GM21529 (cell line): ENCODE measurements around the gene CRELD2.

Experiments
- ATAC-seq: cut with Tn5 transposase; IDR thresholded peaks from one replicate; pipeline ENCODE4 v1.9.1; 2021; ENCODE audit not compliant: unreplicated experiment

Gene CRELD2

DNA sequence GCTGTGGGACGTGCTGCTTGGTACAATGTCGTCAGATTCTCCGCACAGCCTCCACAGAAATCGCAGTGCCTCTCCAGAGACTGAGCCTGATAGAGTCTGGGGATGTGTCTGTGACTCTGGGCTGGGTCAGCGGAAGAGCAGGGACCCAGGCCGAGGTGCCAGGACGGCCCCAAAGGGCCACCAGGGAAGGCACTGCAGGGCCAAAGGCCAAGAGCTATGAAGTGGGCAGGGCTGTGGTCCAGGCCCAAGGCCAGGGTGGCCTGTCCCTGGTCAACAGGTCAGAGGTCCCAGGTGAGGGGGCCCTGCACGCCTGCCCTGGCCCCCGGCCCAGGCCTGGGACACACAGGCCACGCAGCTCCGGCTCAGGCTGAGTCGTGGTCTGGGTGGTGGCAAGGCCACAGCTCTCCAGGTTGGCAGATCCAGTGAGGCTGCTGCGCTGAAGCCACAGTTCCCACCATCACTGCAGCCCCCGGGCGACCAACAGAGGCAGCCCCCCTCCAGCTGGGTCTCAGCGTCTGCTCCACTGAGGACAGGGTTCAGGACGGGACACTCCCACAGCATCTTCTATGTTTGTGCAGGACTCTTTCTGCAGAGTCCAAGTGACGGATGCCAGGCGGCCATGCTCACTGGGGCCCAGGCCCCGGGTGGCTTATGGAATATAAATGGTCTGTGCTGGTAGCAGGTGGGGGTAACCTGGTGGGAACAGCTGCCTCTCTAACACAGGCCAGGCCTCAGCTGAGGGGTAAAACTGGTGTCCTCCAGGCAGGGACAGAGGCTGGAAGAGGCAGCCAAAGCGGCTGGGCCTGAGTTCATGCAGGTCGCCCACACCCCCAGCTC lies 37.4 kb downstream of the CRELD2 start:
- ATAC-seq: no peak

DNA sequence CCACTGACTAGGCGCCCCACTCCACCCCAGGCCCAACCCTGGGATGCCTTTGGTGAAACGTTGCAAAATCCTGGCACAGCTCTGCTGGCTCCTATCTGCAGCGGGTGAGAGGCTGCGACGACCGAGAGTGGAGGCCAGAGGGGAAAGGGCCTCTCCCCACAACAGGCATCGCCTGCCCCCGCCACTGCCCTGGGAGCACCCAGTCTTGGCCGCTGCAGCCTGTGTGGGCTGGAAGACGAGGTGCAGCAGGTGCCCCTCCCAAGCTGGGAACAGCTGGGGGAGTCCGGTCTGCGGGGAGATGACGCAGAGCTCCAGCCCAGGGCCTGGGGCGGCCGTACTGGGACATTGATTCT lies 38.0 kb downstream of the CRELD2 start:
- ATAC-seq: no peak

GRCh38 chr22:49956914-49957825 lies 38.7 kb downstream of the CRELD2 start:
- no peak for ATAC-seq

DNA sequence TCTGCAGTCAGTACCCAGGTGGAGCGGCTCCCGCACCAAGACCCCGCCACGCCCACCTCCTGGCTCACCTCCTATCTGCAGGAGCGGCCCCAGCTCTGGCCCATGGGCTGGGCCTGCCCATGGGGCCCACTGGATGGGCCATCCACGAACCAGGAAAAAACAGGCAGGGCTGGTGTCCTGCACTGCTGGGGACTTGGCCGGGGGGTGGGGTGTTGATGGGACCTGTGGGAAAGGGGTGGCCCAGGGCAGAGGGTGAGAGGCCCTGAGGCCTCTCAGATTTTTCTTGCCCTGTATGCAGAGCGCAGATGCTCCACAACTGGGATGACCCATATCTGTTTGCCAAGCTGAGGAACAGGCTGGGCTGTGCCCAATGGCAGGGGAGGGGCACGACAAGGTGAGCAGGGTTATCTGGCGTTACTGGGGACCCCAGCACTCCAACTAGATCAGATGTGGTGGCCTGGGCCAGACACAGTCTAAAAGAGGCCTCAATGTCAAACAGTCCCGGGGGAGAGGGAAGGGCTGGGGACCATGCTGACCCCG lies 39.5 kb downstream of the CRELD2 start:
- no peak for ATAC-seq

- no peak for ATAC-seq
Measured at GRCh38 chr22:49958366-49958921, 40.0 kb downstream of the CRELD2 start.

DNA sequence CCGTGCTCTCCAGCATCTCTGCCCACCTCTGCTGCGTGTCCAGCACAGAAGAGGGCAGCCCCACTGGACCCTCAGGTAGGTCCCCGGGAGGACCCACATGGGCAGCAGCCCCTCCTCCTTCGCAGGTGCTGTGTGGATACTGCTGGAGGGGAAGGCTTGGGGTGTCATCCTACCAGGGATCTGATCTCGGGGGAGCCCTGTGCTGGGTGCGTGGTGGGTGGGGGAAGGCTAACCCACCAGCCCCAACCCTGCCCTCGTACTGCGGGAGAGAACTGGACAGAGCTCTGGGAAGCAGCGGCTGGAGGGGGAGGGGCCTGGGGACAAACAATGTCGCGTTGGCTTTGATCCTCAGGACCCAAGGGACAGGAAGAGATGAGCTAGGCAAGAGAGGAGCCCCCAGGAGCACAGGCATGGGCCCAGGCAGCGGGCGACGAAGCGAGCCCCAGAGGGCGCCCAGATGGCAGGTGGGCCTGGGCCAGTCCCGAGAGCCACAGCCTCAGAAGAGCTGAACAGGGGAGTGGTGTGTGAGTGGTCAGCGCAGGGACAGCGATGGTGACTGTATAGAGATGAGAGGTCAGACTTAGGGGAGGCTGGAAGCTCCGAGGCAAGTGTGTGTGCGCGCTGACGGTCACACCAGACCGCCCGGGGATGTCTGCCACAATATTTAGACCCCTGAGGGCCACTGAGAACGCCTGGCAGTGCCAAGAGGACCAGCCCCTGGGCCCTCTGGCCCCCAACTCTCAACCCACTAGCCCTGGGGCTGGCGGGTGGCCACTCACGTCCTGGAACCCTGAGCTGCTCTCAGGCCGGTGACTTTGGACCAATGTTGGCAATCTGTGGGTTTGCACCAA lies 40.7 kb downstream of the CRELD2 start:
- no peak for ATAC-seq

DNA sequence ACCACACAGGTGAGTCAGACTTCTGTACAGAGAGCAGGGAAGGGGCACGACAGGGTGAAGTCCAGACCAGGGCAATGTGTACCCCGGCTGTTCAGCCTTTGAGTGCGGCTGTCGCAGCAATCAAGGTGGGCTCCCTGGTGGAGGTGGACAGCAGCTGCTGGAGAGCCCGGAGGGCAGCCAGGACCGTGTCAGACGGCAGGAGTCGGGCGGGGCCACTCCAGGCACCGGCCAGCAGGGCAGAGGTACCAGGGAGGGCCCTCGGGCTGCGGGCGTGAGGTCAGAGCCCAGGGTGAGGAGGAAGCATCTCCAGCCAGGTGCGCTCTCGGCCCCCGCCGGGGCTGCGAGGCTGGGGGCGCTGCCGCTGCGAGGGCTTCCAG lies 41.3 kb downstream of the CRELD2 start:
- ATAC-seq: peak; percentile 6

GRCh38 chr22:49960159-49961004 lies 41.9 kb downstream of the CRELD2 start, which contains the start of gene PIM3:
PIM3 (plus strand) TSS chr22:49960772; CDS start chr22:49960948, 176 bp downstream.
- ATAC-seq: peak; percentile 61

DNA sequence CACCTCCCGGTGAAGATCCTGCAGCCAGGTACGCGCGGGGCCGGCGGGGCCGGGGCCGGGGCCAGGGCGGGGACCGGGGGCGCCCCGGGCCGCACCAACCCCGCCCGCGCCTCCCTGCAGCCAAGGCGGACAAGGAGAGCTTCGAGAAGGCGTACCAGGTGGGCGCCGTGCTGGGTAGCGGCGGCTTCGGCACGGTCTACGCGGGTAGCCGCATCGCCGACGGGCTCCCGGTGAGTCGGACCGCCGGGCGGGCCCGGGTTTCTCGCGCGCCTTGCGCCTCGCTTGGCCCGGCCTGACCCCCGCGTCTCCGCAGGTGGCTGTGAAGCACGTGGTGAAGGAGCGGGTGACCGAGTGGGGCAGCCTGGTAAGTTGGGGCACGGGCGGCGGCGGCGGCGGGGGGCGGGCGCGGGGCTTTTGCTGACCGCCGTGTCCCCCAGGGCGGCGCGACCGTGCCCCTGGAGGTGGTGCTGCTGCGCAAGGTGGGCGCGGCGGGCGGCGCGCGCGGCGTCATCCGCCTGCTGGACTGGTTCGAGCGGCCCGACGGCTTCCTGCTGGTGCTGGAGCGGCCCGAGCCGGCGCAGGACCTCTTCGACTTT lies 42.7 kb downstream of the CRELD2 start:
- no peak for ATAC-seq

DNA sequence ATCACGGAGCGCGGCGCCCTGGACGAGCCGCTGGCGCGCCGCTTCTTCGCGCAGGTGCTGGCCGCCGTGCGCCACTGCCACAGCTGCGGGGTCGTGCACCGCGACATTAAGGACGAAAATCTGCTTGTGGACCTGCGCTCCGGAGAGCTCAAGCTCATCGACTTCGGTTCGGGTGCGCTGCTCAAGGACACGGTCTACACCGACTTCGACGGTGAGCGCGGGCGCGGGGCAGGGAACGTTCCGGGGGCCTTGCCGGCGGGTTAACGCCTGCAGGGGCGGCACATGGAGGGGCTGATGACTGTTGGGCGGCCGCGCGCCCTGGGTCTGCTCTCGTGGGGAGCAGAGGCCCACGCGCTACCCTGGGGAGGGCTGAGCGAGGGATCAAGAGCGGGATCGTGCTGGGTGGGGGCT lies 43.2 kb downstream of the CRELD2 start:
- no peak for ATAC-seq

DNA sequence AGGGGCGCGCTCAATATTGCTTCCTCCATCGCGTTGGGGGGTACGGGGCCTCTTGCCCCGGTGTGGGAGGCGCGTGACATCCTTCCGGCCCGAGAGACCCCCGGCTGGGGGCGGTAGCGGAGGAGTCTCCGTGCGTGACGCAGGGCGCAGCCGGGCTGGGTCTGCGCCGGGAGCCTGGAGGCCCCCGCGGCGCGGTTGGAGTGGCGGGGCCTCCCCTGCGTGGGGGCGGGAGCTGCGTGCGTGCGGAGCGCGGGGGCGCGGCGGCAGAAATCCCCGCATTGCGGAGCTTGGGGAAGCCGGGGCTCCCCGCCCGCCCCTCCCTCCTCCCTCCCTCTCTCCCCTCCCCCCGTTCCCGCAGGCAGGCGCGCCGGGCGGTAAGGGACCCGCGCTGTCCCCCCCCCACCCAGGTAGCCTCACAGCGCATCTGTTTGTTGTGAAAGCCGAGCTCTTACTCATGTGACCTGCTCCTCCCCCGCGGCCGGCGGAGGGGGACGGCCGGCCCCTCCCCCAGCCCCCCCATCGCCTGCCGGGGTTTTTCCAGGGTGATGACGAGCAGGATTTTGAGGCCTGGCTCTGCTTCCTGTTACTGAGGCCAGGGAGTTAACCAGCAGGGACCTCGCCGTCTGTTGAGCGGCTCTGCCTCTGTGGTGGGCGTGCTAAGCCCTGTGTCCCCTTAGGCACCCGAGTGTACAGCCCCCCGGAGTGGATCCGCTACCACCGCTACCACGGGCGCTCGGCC lies 43.7 kb downstream of the CRELD2 start:
- no peak for ATAC-seq

- no peak for ATAC-seq
Measured at GRCh38 chr22:49962751-49963646, 44.6 kb downstream of the CRELD2 start.

DNA sequence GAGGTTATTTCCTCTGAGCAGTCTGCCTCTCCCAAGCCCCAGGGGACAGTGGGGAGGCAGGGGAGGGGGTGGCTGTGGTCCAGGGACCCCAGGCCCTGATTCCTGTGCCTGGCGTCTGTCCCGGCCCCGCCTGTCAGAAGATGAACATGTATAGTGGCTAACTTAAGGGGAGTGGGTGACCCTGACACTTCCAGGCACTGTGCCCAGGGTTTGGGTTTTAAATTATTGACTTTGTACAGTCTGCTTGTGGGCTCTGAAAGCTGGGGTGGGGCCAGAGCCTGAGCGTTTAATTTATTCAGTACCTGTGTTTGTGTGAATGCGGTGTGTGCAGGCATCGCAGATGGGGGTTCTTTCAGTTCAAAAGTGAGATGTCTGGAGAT lies 45.2 kb downstream of the CRELD2 start:
- no peak for ATAC-seq

DNA sequence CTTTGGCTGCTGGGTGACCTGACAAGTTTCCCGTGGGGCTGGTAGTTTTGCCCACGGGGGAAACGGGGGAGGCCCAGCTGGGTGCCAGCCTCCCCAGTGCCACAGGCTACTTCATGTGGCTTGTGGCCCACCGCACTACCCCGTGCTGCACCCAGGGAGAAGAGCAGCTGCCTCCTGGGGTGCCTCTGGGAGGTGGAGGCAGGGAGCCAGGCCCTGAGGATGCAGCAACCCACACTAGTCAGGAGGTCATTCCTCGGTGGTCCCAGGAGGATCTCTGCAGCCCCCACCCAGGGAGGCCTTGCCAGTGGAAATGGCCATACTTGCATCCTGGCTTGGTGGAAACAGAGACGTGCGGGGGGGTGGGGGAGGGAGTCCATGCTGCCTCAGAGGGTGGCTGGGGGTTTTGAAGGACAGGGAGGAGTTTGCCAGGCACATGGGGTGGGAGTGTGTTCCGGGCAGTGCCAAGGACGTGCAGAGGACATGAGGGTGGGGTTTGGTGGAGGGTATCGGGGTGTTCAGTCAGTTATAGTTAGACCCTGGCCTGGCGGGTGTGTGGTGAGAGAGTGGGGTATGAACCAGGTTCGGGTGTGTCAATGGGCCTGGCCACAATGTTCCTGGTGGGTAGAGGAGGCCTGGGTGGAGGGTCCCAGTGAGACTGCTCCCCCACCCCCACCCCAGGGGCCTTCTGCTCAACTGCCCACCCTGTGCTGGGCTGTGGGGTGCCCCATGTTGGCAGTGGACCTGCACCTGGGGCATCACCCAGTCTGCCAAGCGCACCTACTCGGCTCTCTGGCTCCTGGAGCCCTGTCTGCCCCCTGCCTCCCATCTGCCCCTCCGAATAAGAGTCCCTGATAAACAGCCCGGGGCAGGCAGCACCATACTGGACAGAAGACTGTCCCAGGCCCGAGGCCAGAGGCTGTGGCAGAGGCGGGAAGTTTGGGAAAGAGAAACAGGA lies 46.0 kb downstream of the CRELD2 start:
- no peak for ATAC-seq

DNA sequence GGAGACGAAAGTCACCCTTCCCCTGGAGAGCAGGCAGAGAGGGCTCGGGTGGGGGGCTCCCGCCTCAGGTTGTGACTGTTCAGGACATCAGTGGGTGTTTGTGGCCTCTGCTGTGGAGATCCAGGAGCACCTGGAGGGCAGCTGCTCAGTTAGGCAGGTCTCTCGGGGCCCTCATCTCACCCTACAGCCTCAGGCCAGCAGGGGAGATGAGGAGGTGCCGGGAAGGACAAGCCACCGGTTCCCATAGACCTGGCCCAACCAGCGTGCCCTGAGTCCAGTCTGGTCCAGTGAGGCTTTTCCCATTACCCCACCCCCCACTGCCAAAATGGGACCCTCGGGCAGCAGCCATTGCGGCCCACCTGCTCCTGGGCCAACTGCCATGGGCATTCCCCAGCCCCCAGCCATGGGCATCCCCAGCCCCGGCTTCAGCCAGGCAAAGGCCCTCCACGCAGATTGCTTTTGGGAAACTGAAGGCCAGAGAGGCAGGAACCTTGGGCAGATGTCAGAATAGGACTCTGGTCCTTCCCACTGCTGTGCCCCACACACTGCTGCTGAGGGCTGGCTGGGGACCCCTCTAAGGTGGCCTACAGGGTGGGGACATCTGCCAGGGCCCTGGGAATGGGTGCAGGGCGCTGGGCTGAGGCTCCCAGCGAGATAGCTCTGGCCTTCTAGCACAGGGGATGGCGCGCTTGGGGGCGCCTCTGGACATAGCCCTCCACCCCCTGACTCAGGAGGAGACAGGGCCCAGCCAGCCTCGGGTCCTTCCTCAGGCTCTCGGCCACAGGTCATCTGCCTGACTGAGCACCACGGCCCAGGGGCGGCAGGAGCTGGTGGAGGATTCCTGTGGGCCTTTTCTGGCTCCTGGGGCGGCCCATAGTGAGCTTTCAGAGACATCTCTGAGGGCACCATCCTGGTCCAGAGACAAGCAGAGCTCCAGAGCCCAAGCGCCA lies 46.9 kb downstream of the CRELD2 start:
- ATAC-seq: no peak
